ENCODE results near the gene GFER. TPM values are rescaled to one million over a fixed set of nuclear protein-coding genes. Genes with fewer than 3 reads are reported as not detected.

GFER gene
- total and polyA plus RNA-seq, 9 of the 15 experiments (the other 6 are each of a cell fraction or from before 2014, with no cell fraction given): 4.3 to 53.7 (median 19.8) TPM

GRCh38 chr16:2023092-2024031 lies 39.4 kb downstream of the GFER start (continued):
- TF ChIP-seq HOXB6 (CRISPR knock-in tag; IDR thresholded peaks at IDR 0.05; ENCODE audit: borderline replicate concordance): no peak
- peak; percentile 56 for TF ChIP-seq CCNT2 (IDR thresholded peaks at IDR 0.05; ENCODE audit: borderline replicate concordance, extremely low read depth, insufficient read length, low read depth, low read length)
- TF ChIP-seq SMAD4 (CRISPR knock-in tag; conservative IDR thresholded peaks at IDR 0.05): peak; percentile 44; the same call in 1 of the 2 replicates
- peak; percentile 66 for TF ChIP-seq RBFOX2 (IDR thresholded peaks at IDR 0.05; ENCODE audit: low read depth, low read length)
- TF ChIP-seq ZNF551 (CRISPR knock-in tag; IDR thresholded peaks at IDR 0.05): no peak
- no peak for TF ChIP-seq HCFC1 (IDR thresholded peaks at IDR 0.05; ENCODE audit: low read depth, low read length)
- TF ChIP-seq, protein P1, sequence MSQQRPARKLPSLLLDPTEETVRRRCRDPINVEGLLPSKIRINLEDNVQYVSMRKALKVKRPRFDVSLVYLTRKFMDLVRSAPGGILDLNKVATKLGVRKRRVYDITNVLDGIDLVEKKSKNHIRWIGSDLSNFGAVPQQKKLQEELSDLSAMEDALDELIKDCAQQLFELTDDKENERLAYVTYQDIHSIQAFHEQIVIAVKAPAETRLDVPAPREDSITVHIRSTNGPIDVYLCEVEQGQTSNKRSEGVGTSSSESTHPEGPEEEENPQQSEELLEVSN (IDR thresholded peaks at IDR 0.05; ENCODE audit: borderline replicate concordance in 1 of 2, extremely low read depth in 1 of 2, insufficient read depth in 1 of 2, insufficient read length in 1 of 2, low read depth in 1 of 2, low read length in 1 of 2, poor library complexity in 1 of 2, severe bottlenecking in 1 of 2): peak in 1 of 2 experiments; percentile 14
- peak; percentile 53 for TF ChIP-seq NEUROD1 (IDR thresholded peaks at IDR 0.05; ENCODE audit: borderline replicate concordance, low read depth, low read length, partially characterized antibody)
- no peak for TF ChIP-seq DMBX1 (CRISPR knock-in tag; IDR thresholded peaks at IDR 0.05; ENCODE audit: borderline replicate concordance)
- TF ChIP-seq MAX (CRISPR knock-in tag; IDR thresholded peaks at IDR 0.05): peak; percentile 68; the same call in 1 of the 2 replicates
- TF ChIP-seq CTBP1 (IDR thresholded peaks at IDR 0.05; ENCODE audit: borderline replicate concordance): peak; percentile 72; the same call in 1 of the 2 replicates
- TF ChIP-seq CLOCK (CRISPR knock-in tag; IDR thresholded peaks at IDR 0.05; ENCODE audit: borderline replicate concordance): no peak
- 0 out of 2 replicates have a peak, but pooled peaks have one; percentile 32 for TF ChIP-seq KLF13 (tag; IDR thresholded peaks at IDR 0.05; ENCODE audit: borderline replicate concordance, low read depth)
- TF ChIP-seq RB1 (IDR thresholded peaks at IDR 0.05; ENCODE audit: low read depth): peak; percentile 87
- TF ChIP-seq ARHGAP35 (IDR thresholded peaks at IDR 0.05; ENCODE audit: partially characterized antibody): no peak
- TF ChIP-seq, protein P2, sequence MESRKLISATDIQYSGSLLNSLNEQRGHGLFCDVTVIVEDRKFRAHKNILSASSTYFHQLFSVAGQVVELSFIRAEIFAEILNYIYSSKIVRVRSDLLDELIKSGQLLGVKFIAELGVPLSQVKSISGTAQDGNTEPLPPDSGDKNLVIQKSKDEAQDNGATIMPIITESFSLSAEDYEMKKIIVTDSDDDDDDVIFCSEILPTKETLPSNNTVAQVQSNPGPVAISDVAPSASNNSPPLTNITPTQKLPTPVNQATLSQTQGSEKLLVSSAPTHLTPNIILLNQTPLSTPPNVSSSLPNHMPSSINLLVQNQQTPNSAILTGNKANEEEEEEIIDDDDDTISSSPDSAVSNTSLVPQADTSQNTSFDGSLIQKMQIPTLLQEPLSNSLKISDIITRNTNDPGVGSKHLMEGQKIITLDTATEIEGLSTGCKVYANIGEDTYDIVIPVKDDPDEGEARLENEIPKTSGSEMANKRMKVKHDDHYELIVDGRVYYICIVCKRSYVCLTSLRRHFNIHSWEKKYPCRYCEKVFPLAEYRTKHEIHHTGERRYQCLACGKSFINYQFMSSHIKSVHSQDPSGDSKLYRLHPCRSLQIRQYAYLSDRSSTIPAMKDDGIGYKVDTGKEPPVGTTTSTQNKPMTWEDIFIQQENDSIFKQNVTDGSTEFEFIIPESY (CRISPR knock-in tag; IDR thresholded peaks at IDR 0.05): peak; percentile 63
- peak; percentile 34; the same call in 1 of the 2 replicates for TF ChIP-seq ETS1 (conservative IDR thresholded peaks at IDR 0.05; ENCODE audit: control insufficient read depth, low read depth, low read length)
